Naive B cell (primary cell): ENCODE measurements around the gene LPP. TPM values are rescaled to one million over a fixed set of nuclear protein-coding genes. Genes with fewer than 3 reads are reported as not detected.

Experiments used
- ATAC-seq, 2 donors: fragments of 150-1000 bp; cut with Tn5 transposase; 2 replicates each; pipeline ENCODE4 v1.10.0; 2021; ENCODE audit warnings: low read depth in 2 of 2, mild to moderate bottlenecking in 2 of 2, moderate library complexity in 2 of 2
- DNase-seq: peaks from one replicate; pipeline ENCODE4 v3.0.0; 2022
- H3K27ac Mint-ChIP-seq, 6 donors: one replicate each; pipeline ENCODE4 v1.8.0; 2020 to 2022; ENCODE audit warnings: mild to moderate bottlenecking in 6 of 6, mixed read lengths in 6 of 6, moderate library complexity in 5 of 6, inconsistent platforms in 2 of 6
- H3K27me3 Mint-ChIP-seq, 3 donors: one replicate each; pipeline ENCODE4 v1.8.0; 2021 to 2022; ENCODE audit warnings: mixed read lengths in 3 of 3, mild to moderate bottlenecking in 1 of 3
- H3K36me3 Mint-ChIP-seq, 2 donors: one replicate each; pipeline ENCODE4 v1.8.0; 2020 to 2022; ENCODE audit warnings: mixed read lengths in 2 of 2, inconsistent platforms in 1 of 2, mild to moderate bottlenecking in 1 of 2
- H3K4me1 Mint-ChIP-seq, 3 donors: one replicate each; pipeline ENCODE4 v1.8.0; 2020 to 2022; ENCODE audit warnings: mixed read lengths in 3 of 3, inconsistent platforms in 1 of 3, mild to moderate bottlenecking in 1 of 3, moderate library complexity in 1 of 3
- H3K4me3 Mint-ChIP-seq, 8 donors: one replicate each; pipeline ENCODE4 v1.8.0; 2020 to 2022; ENCODE audit warnings: mild to moderate bottlenecking in 8 of 8, mixed read lengths in 8 of 8, moderate library complexity in 8 of 8, inconsistent platforms in 2 of 8
- H3K9me3 Mint-ChIP-seq, 7 donors: one replicate each; pipeline ENCODE4 v1.8.0; 2020 to 2022; ENCODE audit warnings: mixed read lengths in 7 of 7, mild to moderate bottlenecking in 5 of 7, inconsistent platforms in 2 of 7, moderate library complexity in 1 of 7
- polyA plus RNA-seq, 6 donors: library from polyadenylated mRNA; unstranded; fragments of 300-500 nt; fragmentation: Illumina TruSeq; gene quantifications; one replicate each; pipeline ENCODE4 v1.2.3, GENCODE V29; 2021; ENCODE audit warnings: low read depth in 6 of 6

LPP gene
- polyA plus RNA-seq, 6 donors from 2014 or later = 9.6 to 58.6 (median 25.4) TPM

- Mint-ChIP-seq H3K27ac (peak overlapping the region in 4 of 6 donors; percentile 52 to 95 (median 62)), H3K4me1 (peaks cover 49 to 76% (median 72%) of the 10 kb centered on the region in 3 donors), H3K36me3 (peaks cover 0 to 6% of the 10 kb centered on the region in 2 donors), H3K9me3 (no peaks in the 10 kb centered on the region), H3K4me3 (peak overlapping the region in 2 of 8 donors; percentile 45 to 81), H3K27me3 (no peaks in the 10 kb centered on the region)
- no peak for ATAC-seq
- DNase-seq = no peak
Observed at GRCh38 chr3:188365988-188366698, 212.2 kb downstream of the LPP start.

- DNase-seq (no peak), ATAC-seq (no peak)
- Mint-ChIP-seq H3K4me1 (peaks cover 43 to 62% (median 60%) of the 10 kb centered on the region in 3 donors), H3K36me3 (peaks cover 0 to 6% of the 10 kb centered on the region in 2 donors), H3K27ac (peak overlapping the region; percentile 7 to 79 (median 33)), H3K4me3 (no peak overlapping the region), H3K27me3 (no peaks in the 10 kb centered on the region), H3K9me3 (peaks cover 0 to 1% (median 0%) of the 10 kb centered on the region in 7 donors)
Observed at GRCh38 chr3:188367678-188368077, 213.7 kb downstream of the LPP start.

GRCh38 chr3:188369526-188369925, 215.6 kb downstream of the LPP start:
- Mint-ChIP-seq H3K27ac (peak overlapping the region in 4 of 6 donors; percentile 11 to 78 (median 24)), H3K4me3 (no peak overlapping the region)

GRCh38 chr3:188370081-188370830, 216.3 kb downstream of the LPP start:
- H3K4me3 Mint-ChIP-seq = peak overlapping the region in 1 of 8 donors; percentile 62
- no peaks in the 10 kb centered on the region for H3K27me3 Mint-ChIP-seq
- no peaks in the 10 kb centered on the region for H3K36me3 Mint-ChIP-seq
- peaks cover 0 to 8% (median 0%) of the 10 kb centered on the region in 7 donors for H3K9me3 Mint-ChIP-seq
- H3K4me1 Mint-ChIP-seq = peaks cover 26 to 42% (median 42%) of the 10 kb centered on the region in 3 donors
- peak overlapping the region in 3 of 6 donors; percentile 8 to 87 (median 82) for H3K27ac Mint-ChIP-seq
- ATAC-seq (no peak), DNase-seq (no peak)

More at GRCh38 chr3:188369526-188369925, 215.6 kb downstream of the LPP start:
- peaks cover 0 to 8% (median 0%) of the 10 kb centered on the region in 7 donors for H3K9me3 Mint-ChIP-seq
- no peak for DNase-seq
- no peaks in the 10 kb centered on the region for H3K27me3 Mint-ChIP-seq
- no peaks in the 10 kb centered on the region for H3K36me3 Mint-ChIP-seq
- H3K4me1 Mint-ChIP-seq = peaks cover 31 to 48% (median 48%) of the 10 kb centered on the region in 3 donors
- no peak for ATAC-seq

- H3K4me1 Mint-ChIP-seq = peaks cover 26 to 54% (median 34%) of the 10 kb centered on the region in 3 donors
- ATAC-seq = no peak
- H3K27ac Mint-ChIP-seq = no peak overlapping the region
- no peak overlapping the region for H3K4me3 Mint-ChIP-seq
- H3K9me3 Mint-ChIP-seq = peaks cover 5 to 26% (median 11%) of the 10 kb centered on the region in 7 donors
- no peak for DNase-seq
- no peaks in the 10 kb centered on the region for H3K27me3 Mint-ChIP-seq
- H3K36me3 Mint-ChIP-seq = peaks cover 5 to 11% of the 10 kb centered on the region in 2 donors
Observed at GRCh38 chr3:188378786-188379185, 224.8 kb downstream of the LPP start.

- Mint-ChIP-seq H3K4me3 (no peak overlapping the region), H3K27me3 (no peaks in the 10 kb centered on the region), H3K9me3 (peaks cover 5 to 26% (median 11%) of the 10 kb centered on the region in 7 donors), H3K4me1 (peaks cover 31 to 66% (median 42%) of the 10 kb centered on the region in 3 donors), H3K36me3 (peaks cover 5 to 11% of the 10 kb centered on the region in 2 donors), H3K27ac (peak overlapping the region in 3 of 6 donors; percentile 9 to 15 (median 12))
- no peak for ATAC-seq
- no peak for DNase-seq
Observed at GRCh38 chr3:188380252-188380651, 226.3 kb downstream of the LPP start.

- Mint-ChIP-seq H3K4me3 (no peak overlapping the region), H3K27ac (peak overlapping the region in 5 of 6 donors; percentile 4 to 68 (median 59)), H3K36me3 (peaks cover 5 to 11% of the 10 kb centered on the region in 2 donors), H3K4me1 (peaks cover 36 to 66% (median 44%) of the 10 kb centered on the region in 3 donors), H3K27me3 (no peaks in the 10 kb centered on the region), H3K9me3 (peaks cover 5 to 26% (median 11%) of the 10 kb centered on the region in 7 donors)
- ATAC-seq = no peak
- DNase-seq = no peak
Observed at GRCh38 chr3:188380722-188381121, 226.8 kb downstream of the LPP start.

- no peaks in the 10 kb centered on the region for H3K36me3 Mint-ChIP-seq
- H3K4me1 Mint-ChIP-seq = peaks cover 45 to 73% (median 61%) of the 10 kb centered on the region in 3 donors
- H3K27me3 Mint-ChIP-seq = no peaks in the 10 kb centered on the region
- ATAC-seq = no peak
- no peak overlapping the region for H3K4me3 Mint-ChIP-seq
- no peak for DNase-seq
- H3K9me3 Mint-ChIP-seq = peaks cover 0 to 6% (median 2%) of the 10 kb centered on the region in 7 donors
- peak overlapping the region in 2 of 6 donors; percentile 70 to 83 for H3K27ac Mint-ChIP-seq
Observed at GRCh38 chr3:188383748-188384147, 229.8 kb downstream of the LPP start.

- DNase-seq (no peak), ATAC-seq (no peak)
- H3K27me3 Mint-ChIP-seq = no peaks in the 10 kb centered on the region
- peaks cover 0 to 5% (median 0%) of the 10 kb centered on the region in 7 donors for H3K9me3 Mint-ChIP-seq
- H3K27ac Mint-ChIP-seq = peak overlapping the region; percentile 71 to 96 (median 82)
- H3K4me1 Mint-ChIP-seq = peaks cover 50 to 75% (median 71%) of the 10 kb centered on the region in 3 donors
- H3K4me3 Mint-ChIP-seq = peak overlapping the region in 5 of 8 donors; percentile 2 to 57 (median 24)
- peaks cover 0 to 4% of the 10 kb centered on the region in 2 donors for H3K36me3 Mint-ChIP-seq
Observed at GRCh38 chr3:188385295-188385694, 231.3 kb downstream of the LPP start.

- Mint-ChIP-seq H3K27me3 (no peaks in the 10 kb centered on the region), H3K36me3 (peaks cover 0 to 4% of the 10 kb centered on the region in 2 donors), H3K9me3 (peaks cover 0 to 2% (median 0%) of the 10 kb centered on the region in 7 donors), H3K4me1 (peaks cover 57 to 78% (median 67%) of the 10 kb centered on the region in 3 donors), H3K27ac (peak overlapping the region; percentile 98 to 99 (median 98)), H3K4me3 (peak overlapping the region; percentile 23 to 86 (median 76))
- DNase-seq = peak; percentile 86
- ATAC-seq = peak; percentile 95 to 98
Observed at GRCh38 chr3:188389711-188390342, 235.9 kb downstream of the LPP start.

- H3K27me3 Mint-ChIP-seq = no peaks in the 10 kb centered on the region
- peaks cover 52 to 73% (median 62%) of the 10 kb centered on the region in 3 donors for H3K4me1 Mint-ChIP-seq
- peak; percentile 30 to 31 for ATAC-seq
- DNase-seq = peak; percentile 18
- H3K27ac Mint-ChIP-seq = peak overlapping the region; percentile 98 to 99 (median 98)
- H3K4me3 Mint-ChIP-seq = peak overlapping the region; percentile 23 to 86 (median 76)
- H3K9me3 Mint-ChIP-seq = peaks cover 0 to 2% (median 0%) of the 10 kb centered on the region in 7 donors
- peaks cover 0 to 4% of the 10 kb centered on the region in 2 donors for H3K36me3 Mint-ChIP-seq
Observed at GRCh38 chr3:188390343-188390718, 236.4 kb downstream of the LPP start.

GRCh38 chr3:188390775-188391443, 237.0 kb downstream of the LPP start:
- peaks cover 0 to 2% (median 0%) of the 10 kb centered on the region in 7 donors for H3K9me3 Mint-ChIP-seq
- peaks cover 0 to 4% of the 10 kb centered on the region in 2 donors for H3K36me3 Mint-ChIP-seq
- DNase-seq (no peak), ATAC-seq (peak in 1 of 2 donors; percentile 6)
- peak overlapping the region; percentile 23 to 86 (median 76) for H3K4me3 Mint-ChIP-seq
- peaks cover 47 to 67% (median 56%) of the 10 kb centered on the region in 3 donors for H3K4me1 Mint-ChIP-seq
- peak overlapping the region; percentile 98 to 99 (median 98) for H3K27ac Mint-ChIP-seq
- no peaks in the 10 kb centered on the region for H3K27me3 Mint-ChIP-seq
